ENCODE data around the gene RHOU. TPM values are rescaled to one million over a fixed set of nuclear protein-coding genes. Genes with fewer than 3 reads are reported as not detected.
A peak's percentile ranks its signal among the peaks of the same experiment; 100 is the strongest.

Gene RHOU
- total RNA-seq, 1 donor from 2014 or later, result 20.1 TPM

DNA sequence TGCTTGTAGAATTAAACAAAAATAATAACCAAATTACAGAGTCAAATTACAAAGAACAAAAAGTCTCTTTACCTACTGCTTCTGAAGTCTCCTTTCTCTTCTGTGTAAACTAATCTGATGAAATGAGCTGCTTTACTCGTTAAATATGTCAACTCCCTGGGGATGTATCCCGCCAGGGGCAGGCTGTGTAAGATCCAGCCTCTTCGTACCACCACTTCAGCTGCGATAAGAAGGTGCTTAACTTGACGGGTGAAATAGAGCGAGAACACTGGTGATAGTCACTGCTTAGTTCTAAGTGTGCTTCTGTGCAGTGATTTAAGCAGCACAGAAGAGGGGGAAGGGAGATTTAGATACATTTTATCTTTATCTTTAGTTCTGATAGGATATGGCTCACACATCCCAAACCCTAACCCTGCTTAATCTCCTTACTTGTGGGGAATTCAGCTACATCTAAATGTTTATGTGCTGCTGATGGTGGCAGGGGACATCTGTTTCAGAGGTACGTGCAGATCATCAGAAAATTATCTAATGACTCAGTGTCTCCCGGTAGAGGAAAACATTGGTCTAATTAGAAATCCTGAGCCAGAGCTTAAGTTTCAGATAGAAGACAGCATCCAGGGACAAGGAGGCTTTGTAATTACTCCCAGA lies 46.0 kb downstream of the RHOU start:
- Mint-ChIP-seq H3K4me1 (no peaks in the 10 kb centered on the region), H3K4me3 (no peak overlapping the region), H3K36me3 (ENCODE audit: low read depth) (no peaks in the 10 kb centered on the region), H3K27me3 (ENCODE audit: low read depth) (no peaks in the 10 kb centered on the region), H3K27ac (ENCODE audit: unreplicated experiment) (no peak overlapping the region), H3K9me3 (no peaks in the 10 kb centered on the region)
- no peak for DNase-seq (ENCODE audit: low read depth, low spot score)
- TF ChIP-seq, protein P1, sequence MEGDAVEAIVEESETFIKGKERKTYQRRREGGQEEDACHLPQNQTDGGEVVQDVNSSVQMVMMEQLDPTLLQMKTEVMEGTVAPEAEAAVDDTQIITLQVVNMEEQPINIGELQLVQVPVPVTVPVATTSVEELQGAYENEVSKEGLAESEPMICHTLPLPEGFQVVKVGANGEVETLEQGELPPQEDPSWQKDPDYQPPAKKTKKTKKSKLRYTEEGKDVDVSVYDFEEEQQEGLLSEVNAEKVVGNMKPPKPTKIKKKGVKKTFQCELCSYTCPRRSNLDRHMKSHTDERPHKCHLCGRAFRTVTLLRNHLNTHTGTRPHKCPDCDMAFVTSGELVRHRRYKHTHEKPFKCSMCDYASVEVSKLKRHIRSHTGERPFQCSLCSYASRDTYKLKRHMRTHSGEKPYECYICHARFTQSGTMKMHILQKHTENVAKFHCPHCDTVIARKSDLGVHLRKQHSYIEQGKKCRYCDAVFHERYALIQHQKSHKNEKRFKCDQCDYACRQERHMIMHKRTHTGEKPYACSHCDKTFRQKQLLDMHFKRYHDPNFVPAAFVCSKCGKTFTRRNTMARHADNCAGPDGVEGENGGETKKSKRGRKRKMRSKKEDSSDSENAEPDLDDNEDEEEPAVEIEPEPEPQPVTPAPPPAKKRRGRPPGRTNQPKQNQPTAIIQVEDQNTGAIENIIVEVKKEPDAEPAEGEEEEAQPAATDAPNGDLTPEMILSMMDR (conservative IDR thresholded peaks at IDR 0.05), result no peak

DNA sequence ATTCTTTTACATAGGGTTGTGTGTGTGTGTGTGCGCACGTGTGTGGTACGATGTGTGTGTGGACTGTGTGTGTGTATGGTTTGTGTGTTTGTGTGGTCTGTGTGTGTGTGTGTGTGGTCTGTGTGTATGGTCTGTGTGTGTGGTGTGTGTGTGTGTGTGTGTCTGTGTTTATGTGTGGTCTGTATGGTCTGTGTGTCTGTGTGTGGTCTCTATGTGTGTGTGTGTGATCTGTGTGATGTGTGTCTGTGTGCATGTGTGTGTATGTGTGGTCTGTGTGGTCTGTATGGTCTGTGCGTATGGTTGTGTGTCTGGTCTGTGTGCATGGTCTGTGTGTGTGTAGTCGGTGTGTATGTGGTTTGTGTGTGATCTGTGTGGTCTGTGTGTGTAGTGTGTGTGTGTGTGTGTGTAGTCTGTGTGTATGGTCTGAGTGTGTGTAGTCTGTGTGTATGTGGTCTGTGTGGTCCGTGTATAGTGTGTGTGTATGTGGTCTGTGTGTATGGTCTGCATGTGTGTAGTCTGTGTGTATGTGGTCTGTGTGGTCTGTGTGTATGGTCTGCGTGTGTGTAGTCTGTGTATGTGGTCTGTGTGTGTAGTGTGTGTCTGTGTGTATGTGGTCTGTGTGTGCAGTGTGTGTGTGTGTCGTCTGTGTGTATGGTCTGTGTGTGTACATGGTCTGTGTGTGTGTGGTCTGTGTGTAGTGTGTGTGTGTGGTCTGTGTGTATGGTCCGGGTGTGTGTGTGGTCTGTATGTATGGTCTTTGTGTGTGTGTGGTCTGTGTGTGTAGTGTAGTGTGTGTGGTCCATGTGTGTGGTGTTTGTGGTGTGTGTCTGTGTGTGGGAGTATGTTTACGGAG lies 46.8 kb downstream of the RHOU start:
- Mint-ChIP-seq H3K4me3 (no peak overlapping the region), H3K4me1 (no peaks in the 10 kb centered on the region), H3K27me3 (ENCODE audit: low read depth) (no peaks in the 10 kb centered on the region), H3K36me3 (ENCODE audit: low read depth) (no peaks in the 10 kb centered on the region), H3K27ac (ENCODE audit: unreplicated experiment) (no peak overlapping the region), H3K9me3 (no peaks in the 10 kb centered on the region)
- DNase-seq (ENCODE audit: low read depth, low spot score), result no peak
- TF ChIP-seq, protein P1 (conservative IDR thresholded peaks at IDR 0.05), result no peak

DNA sequence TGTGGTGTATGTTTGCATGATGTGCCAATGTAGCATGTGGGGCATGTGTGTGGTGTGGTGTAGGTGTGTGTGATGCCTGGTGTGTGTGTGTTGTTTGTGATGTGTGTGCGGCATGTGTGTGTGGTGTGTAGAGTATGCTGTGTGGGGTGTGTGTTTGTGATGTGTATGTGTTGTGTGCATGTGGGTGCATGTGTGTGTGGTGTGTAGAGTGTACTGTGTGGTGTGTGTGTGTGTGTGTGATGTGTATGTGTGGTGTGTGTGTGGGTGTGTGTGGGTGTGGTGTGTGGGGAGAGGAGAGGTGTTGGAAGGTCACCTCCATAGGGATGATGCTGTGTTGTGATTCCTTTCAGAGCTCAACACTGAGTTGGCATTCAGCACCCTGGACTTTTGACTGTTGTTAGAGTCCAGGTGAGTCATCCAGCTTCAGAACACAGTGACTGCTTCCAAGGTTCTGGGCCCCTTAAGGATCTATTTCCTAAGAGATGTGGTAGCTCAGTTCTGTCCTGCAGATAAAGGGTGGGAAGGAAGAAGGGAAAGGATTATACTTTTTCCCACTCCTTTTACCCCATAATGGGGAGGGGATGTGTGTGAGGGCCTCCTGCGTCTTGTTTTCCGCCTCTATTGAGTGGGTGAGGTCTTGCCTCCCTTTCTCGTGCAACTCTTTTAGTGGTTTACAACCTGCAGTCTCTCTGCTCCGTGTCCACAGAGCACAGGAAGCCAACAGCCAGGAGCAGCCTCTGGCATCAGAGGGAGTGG lies 47.6 kb downstream of the RHOU start:
- Mint-ChIP-seq H3K4me3 (no peak overlapping the region), H3K36me3 (ENCODE audit: low read depth) (no peaks in the 10 kb centered on the region), H3K27me3 (ENCODE audit: low read depth) (no peaks in the 10 kb centered on the region), H3K9me3 (no peaks in the 10 kb centered on the region), H3K27ac (ENCODE audit: unreplicated experiment) (no peak overlapping the region), H3K4me1 (no peaks in the 10 kb centered on the region)
- DNase-seq (ENCODE audit: low read depth, low spot score), result no peak
- TF ChIP-seq, protein P1 (conservative IDR thresholded peaks at IDR 0.05), result no peak

DNA sequence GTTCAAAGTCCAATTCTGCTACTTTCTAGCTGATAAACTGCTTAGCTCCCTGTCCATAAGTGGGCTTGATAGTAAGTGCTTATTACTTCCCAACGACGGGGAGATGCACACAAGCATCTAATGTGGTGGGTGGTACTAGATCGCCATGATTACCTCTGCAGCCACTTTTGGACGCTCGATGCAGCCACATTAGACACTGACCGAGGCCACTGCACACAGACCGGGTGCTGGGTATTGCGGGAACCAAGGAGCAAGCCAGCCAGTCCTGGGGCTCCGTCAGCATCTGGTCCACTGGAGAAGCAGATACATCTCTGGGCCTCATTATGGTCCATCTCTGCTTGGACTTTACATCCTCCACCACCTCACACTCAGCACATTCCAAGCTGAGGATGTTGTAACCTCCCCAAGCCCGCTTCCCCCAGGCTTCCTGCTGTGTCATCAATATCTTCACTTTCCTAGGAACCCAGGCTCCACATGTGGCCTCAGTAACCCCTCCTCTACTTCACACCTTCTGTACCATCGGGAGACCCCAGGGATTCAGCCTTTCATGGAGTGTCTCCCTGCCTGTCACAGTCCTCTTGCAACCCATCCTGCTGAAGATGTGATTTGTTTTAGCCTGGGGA lies 48.2 kb downstream of the RHOU start:
- Mint-ChIP-seq H3K27me3 (ENCODE audit: low read depth) (no peaks in the 10 kb centered on the region), H3K36me3 (ENCODE audit: low read depth) (no peaks in the 10 kb centered on the region), H3K4me3 (no peak overlapping the region), H3K9me3 (no peaks in the 10 kb centered on the region), H3K27ac (ENCODE audit: unreplicated experiment) (no peak overlapping the region), H3K4me1 (no peaks in the 10 kb centered on the region)
- TF ChIP-seq, protein P1 (conservative IDR thresholded peaks at IDR 0.05), result no peak
- no peak for DNase-seq (ENCODE audit: low read depth, low spot score)

DNA sequence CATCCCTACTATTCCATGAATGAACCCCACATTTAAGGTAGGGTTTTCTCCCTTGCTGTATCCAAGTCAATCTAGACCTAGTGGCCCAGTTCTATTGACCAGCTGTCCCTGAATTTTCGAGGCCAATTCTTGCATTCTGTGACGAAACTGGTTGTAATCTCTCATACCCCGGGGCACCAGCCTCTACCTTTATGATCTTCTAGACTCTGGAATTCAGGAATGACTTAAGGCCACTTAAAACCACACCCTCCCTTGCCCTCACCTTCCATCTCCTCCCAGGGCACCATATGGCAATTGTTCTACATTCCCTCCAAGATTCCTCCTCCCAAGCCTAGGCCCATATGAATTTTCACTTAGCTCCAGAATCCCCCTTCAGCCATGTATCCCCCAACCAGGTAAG lies 48.9 kb downstream of the RHOU start:
- TF ChIP-seq, protein P1 (conservative IDR thresholded peaks at IDR 0.05), result no peak
- Mint-ChIP-seq H3K4me1 (no peaks in the 10 kb centered on the region), H3K27ac (ENCODE audit: unreplicated experiment) (peak overlapping the region; percentile 48), H3K9me3 (no peaks in the 10 kb centered on the region), H3K27me3 (ENCODE audit: low read depth) (no peaks in the 10 kb centered on the region), H3K36me3 (ENCODE audit: low read depth) (no peaks in the 10 kb centered on the region), H3K4me3 (no peak overlapping the region)
- DNase-seq (ENCODE audit: low read depth, low spot score), result no peak

Measured in neural crest cell (in vitro differentiated cells).